PC-3 (cell line): ENCODE results near the gene HNRNPLL.
"Not testable (repeated sequence)": the region's sequence is repeated elsewhere in the genome, so short reads cannot be mapped to it uniquely, and the experiment has no call there.

Experiments used
- CTCF ChIP-seq: fragments of 300-600 bp; sonication (generic); conservative IDR thresholded peaks from 2 replicates; pipeline ENCODE4 v1.5.1; 2017; ENCODE audit warnings: antibody characterized with exemption, low read depth, mild to moderate bottlenecking, low read length
- EZH2 ChIP-seq: fragments of 300-600 bp; sonication (generic); IDR thresholded peaks from one replicate; pipeline ENCODE4 v1.6.1; 2017; ENCODE audit warnings: antibody characterized with exemption, mild to moderate bottlenecking, low read length; ENCODE audit not compliant: unreplicated experiment
- EZH2phosphoT487 ChIP-seq: fragments of 300-600 bp; sonication (generic); IDR thresholded peaks from 2 replicates; pipeline ENCODE4 v1.6.1; 2018; ENCODE audit warnings: mild to moderate bottlenecking, antibody characterized with exemption, low read length, borderline replicate concordance

- not testable (repeated sequence) for TF ChIP-seq EZH2, CTCF, EZH2phosphoT487
Measured at GRCh38 chr2:38542248-38542631, 60.5 kb downstream of the HNRNPLL start.
